HG03097 (cell line): Measurements from ENCODE around the gene C2orf72.

ENCODE experiments used
- ATAC-seq: cut with Tn5 transposase; IDR thresholded peaks from one replicate; pipeline ENCODE4 v1.9.1; 2021; ENCODE audit not compliant: unreplicated experiment, low FRiP score

C2orf72 gene

DNA sequence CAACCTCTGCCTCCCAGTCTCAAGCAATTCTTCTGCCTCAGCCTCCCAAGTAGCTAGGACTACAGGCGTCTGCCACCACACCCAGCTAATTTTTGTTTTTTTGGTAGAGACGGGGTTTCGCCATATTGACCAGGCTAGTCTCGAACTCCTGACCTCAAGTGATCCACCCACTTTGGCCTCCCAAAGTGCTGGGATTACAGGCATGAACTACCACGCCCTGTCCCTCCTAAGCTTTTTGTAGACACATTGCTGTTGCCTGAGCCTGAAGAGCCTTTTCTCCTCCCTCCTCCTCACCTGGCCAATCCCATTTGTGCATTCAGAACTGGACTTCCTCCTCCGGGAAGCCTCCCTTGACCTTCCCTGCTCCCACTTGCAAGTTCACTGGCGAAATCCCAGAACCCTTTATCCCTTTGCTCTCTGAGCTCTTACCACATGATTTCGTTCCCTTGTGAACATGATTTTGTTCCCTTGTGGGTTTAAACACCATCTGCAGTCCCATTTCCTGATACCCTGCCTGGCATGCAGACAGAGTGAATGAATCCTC lies 2.6 kb downstream of the C2orf72 start:
- no peak for ATAC-seq

DNA sequence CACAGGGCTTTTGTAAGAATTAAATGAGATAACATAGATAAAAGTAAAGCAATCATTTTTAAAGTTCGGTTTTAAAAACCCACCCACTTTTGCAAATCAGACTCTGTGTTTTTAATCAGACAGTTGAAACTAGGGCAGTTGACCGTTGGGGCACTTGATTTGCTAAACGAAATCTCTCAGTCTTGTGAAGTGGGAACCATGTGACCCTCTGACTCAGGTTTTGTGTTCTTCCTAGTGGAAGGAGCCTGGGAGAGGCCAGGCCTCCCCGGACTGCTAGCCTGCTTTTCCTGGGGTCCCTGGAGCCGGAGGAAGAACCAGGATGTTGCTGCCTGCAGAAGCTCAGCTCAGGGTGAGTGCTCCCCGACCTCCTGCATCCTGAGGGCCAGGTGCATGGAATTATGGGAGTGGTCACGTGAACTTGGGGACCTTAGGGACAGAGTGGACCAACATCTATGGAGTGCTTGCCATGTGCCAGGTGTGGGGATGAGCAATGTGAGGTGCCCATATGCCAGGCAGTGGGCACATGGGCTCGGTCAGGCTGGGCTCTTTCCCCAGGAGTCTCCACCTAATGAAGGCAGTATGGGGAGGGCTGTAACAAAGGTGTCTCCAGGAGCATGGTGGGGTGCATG lies 3.9 kb downstream of the C2orf72 start:
- ATAC-seq: no peak

GRCh38 chr2:231043796-231044195 lies 6.5 kb downstream of the C2orf72 start:
- ATAC-seq: no peak

GRCh38 chr2:231046916-231047273 lies 9.6 kb downstream of the C2orf72 start:
- no peak for ATAC-seq

DNA sequence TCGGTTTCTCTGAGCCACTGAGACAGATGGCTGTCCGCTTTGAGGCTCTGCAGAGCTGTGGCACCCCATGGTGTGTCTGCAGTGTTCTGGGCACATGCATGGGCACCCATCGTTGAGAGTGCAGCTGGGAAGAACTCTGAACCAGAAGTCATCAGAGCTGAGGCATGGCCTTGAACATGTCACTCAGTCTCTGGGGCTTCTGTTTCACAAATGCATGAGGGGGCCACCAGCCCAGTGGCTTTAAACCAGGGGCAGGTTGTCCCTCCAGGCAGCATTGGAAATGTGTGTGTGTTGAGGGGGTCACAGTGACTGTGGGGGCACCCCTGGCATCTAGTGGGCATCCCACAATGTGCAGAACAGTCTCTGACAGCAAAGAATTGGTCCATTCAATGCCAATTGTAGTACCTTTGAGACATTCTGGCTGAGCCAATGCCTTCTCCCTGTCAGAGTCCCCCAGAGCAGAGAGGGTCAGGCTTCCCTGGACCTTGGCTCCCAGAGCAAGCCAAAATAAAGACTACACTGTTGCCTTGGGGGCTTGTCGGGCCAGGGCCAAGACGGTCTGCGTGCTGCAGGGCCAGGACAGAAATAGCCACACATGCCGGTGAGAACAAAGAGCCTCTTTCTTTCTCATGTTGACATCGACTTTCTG lies 10.1 kb downstream of the C2orf72 start:
- no peak for ATAC-seq

DNA sequence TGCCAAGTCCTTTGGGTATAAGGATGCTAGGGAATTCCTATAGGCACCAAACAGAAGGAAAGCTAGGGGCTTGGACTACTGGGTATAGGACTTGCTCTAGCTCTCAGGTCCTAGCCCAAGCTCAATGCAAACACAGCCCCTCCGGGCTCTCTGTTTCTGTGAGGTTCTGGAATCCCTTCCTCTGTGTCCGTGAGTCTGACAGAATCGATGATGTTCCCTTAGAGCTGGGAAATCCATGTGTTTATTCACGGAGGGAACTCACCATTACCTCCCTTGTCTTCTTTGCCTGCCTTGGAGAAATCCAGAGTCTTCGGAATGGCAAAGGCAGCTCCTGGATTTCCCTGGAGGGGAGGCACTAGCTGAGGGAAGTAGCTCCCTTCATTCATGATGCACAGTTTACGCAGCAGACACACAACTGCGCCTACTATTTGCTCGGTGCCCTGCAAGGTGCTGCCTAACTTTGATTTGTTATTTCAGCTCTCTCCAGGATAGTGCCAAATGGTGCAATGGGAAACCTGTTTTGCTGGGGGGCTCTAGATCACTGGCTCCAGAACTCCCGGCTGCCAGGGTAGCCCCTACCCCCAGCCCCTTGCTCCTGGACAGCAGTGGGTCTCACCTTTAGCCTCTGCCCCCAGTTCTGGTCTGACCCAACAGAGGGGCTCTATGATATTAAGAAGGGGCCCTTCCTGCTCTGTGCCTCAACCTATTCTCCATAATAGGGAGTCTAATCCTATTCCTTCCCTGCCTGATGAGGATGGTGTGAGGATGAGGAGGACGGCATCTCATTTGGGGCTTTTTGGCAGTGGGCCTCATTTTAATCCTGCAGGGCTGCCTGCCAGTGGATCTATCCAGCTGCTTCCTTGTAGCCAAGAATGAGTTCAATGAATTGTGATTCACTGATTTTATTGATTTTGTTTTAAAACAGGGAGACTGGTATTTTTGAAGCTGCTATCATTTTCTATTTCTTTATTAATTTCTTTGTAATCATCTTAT lies 10.9 kb downstream of the C2orf72 start:
- ATAC-seq: no peak

DNA sequence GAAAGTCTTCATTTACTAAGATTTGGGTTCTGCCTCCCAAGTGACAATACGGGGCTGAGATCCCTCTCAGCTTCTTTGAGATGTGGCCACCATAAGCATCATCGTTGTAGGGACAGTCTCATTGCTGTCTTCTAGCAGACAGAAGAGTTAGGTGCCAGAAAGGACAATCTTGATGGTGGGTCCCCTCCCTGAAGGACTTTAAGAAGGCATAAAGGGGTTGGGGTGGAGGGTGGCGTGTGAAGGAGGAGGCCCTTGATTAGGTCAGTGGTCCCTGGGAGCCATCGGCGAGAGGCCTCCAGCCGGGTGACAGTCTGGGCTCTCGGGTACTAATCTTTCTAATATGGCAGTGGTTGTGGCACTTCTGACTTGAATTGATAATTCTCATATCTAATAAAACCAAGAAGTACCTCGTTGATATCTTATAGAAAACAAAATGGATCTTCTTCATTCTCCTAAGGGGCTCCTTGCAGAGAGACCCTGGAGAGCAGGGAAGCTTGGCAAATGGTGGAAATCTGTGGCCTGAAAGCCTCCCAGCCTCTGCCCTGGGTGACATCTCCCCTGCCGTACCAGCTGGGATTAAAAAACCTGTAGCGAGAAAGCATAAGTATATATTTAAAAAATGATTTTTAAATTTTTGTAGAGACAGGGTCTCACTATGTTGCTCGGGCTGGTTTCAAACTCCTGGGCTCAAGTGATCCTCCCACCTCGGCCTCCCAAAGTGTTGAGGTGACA lies 12.1 kb downstream of the C2orf72 start:
- no peak for ATAC-seq

DNA sequence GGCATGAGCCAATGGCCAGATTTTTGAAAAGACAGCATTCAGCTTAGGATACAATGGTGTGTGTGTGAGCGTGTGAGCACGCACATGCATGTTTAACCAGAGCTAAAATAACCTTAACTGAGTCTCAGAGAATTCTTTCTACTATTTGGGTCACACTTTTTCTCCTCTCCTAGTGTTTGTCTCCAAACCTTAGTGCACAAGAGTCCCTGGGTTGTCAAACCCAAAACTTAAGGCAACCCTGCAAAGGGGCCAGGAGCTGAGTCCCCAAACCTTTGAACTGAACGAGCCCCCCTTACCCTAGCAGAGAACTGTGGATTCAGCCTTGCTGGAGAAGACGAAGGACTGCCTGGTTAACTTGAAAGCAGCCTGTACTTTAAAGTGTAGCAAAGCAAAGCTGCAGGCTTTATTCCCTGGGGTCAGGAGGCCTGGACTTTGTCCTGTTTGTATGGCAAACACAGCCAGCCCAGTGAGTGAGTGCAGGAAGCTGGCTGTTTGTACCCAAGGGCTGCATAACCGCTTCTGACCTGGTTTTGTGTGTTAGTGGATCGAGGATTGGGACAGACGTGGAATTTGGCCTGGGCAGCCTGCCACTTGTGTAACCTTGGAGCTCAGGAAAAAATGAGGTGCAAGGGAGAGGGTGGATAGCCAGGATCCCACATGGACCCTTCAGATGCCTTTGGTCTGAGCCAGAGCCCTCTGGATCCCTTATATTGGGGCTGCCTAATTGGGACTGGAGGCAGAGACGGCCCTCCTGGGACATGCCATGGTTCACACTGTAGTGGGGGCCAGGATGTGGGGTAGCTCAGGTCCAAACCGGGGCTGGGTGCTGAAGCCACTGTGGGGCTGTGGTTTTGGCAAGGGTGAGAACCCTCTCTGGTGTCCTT lies 12.9 kb downstream of the C2orf72 start:
- no peak for ATAC-seq

DNA sequence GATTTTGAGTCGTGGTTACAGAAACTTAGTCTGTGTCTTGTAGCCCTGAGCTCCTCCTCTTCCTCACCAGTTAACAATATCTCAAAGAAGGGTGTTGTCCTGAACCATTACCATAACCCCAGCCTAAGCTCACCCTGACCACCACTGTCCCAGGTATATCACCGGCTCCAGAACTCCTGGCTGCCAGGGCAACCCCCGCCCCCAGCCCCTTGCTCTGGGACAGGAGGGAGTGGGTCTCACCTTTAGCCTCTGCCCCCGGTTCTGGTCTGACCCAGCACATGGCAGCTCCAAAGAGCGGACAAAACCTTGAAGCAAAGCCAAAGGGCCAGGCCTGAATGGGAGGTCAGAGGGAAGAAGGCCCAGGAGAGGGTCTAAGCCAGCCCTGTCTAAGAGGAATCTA lies 13.8 kb downstream of the C2orf72 start:
- no peak for ATAC-seq

- peak; percentile 48 for ATAC-seq
Measured at GRCh38 chr2:231052494-231053451, 15.4 kb downstream of the C2orf72 start.

GRCh38 chr2:231053846-231054245 lies 16.5 kb downstream of the C2orf72 start:
- ATAC-seq: no peak

- ATAC-seq: peak; percentile 73
Measured at GRCh38 chr2:231056453-231057416, 19.4 kb downstream of the C2orf72 start, which contains the start of gene PSMD1. TSS of gene PSMD1 (plus strand) at chr2:231056867. CDS start at chr2:231057026, 159 bp downstream.

- ATAC-seq: no peak
Measured at GRCh38 chr2:231057590-231057989, 20.3 kb downstream of the C2orf72 start.

DNA sequence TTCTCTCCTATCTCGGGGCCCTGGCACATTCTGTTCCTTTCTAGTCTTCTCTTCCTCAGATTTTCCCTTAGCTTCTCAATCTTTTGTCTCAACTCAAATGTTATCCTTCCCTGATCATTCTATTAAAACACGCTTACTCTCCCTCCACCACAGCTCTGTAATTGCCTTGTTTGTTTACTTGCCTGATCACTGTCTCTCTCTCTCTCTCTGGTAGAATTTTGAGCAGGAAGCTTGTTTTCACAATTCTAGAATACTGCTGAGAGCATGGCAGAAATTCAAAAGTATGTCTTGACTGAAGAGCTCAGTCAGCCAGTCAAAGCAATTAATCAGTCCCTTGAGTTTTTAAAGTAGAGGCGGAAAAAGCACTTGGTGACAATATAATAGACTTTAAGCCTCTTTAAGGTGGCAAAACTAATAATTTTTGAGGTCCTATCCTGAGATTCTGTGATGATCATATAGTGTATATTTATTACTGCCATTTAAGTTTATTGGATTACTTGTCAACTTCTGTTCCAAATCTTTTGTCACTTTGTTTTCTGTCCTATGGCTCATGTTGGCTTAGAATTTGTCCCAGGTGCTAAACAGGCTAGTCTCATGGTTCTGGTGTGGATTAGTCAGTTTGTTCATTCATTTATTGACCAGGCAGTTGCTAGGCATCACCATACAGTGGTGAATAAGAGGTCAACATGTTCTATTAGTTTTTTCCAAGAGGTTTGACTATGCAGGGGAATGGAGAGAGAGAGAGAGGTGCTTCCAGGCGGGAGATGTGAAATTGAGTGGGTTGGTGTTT lies 21.6 kb downstream of the C2orf72 start:
- no peak for ATAC-seq

DNA sequence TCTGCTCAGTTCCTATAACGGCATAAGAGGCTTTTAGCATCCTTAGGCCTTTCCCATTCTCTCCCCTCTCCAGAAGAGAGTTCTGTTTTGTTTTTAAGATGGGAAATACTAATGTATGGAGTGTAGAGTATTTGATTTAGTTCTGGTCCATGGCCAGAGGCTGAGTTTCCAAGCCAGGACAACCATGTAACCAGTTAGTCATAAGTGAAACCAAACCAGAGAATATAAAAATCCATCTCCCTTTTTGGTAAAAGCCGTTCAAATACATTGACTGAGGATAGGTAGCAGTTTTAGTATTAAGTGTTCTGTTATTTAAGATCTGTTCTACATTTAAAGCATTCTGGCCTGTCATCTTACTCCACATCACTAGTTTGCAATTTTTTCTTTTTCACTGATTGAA lies 22.4 kb downstream of the C2orf72 start:
- no peak for ATAC-seq

- ATAC-seq: no peak
Measured at GRCh38 chr2:231062776-231063175, 25.5 kb downstream of the C2orf72 start.
